Heart left ventricle (tissue), 16 donors: Measurements from ENCODE around the gene USP6. TPM values are rescaled to one million over a fixed set of nuclear protein-coding genes. Genes with fewer than 3 reads are reported as not detected.
"Not testable (repeated sequence)": the region's sequence is repeated elsewhere in the genome, so short reads cannot be mapped to it uniquely, and the experiment has no call there.

Source experiments
- ATAC-seq, 4 donors: fragments of 200-7000 bp; cut with Tn5 transposase; one replicate each; pipeline ENCODE4 v1.9.1; 2020 to 2022; ENCODE audit warnings: moderate library complexity in 4 of 4, mild to moderate bottlenecking in 3 of 4, moderate number of reproducible peaks in 1 of 4
- DNase-seq, 5 donors: peaks; one replicate each; pipeline ENCODE4 v3.0.0-alpha.2; 2020
- H3K27ac ChIP-seq, 12 donors: fragments of 200-600 bp; sonication (generic) in 4 of 12; one replicate each; pipeline versions ENCODE4 v1.5.0 to v1.8.0; 2016 to 2022; ENCODE audit warnings: mild to moderate bottlenecking in 2 of 12
- H3K27me3 ChIP-seq, 9 donors: fragments of 200-600 bp; sonication (generic) in 2 of 9; one replicate each; pipeline versions ENCODE4 v1.5.1 to v1.8.0; 2016 to 2022; ENCODE audit warnings: mild to moderate bottlenecking in 3 of 9
- H3K36me3 ChIP-seq, 9 donors: fragments of 200-600 bp; sonication (generic) in 2 of 9; one replicate each; pipeline versions ENCODE4 v1.5.0 to v1.8.0; 2018 to 2022; ENCODE audit warnings: mild to moderate bottlenecking in 2 of 9
- H3K4me1 ChIP-seq, 12 donors: fragments of 200-600 bp; sonication (generic) in 4 of 12; one replicate each; pipeline versions ENCODE4 v1.5.0 to v1.8.0; 2016 to 2022; ENCODE audit warnings: mild to moderate bottlenecking in 3 of 12
- H3K4me3 ChIP-seq, 12 donors: fragments of 200-600 bp; sonication (generic) in 4 of 12; one replicate each; pipeline versions ENCODE4 v1.5.0 to v1.8.0; 2017 to 2022; ENCODE audit warnings: mild to moderate bottlenecking in 9 of 12, moderate library complexity in 4 of 12
- H3K9me3 ChIP-seq, 12 donors: fragments of 200-600 bp; sonication (generic) in 4 of 12; one replicate each; pipeline versions ENCODE4 v1.5.0 to v1.8.0; 2016 to 2022; ENCODE audit warnings: mild to moderate bottlenecking in 1 of 12
- POLR2A ChIP-seq, 2 donors: fragments of 450-650 bp; IDR thresholded peaks; one replicate each; pipeline ENCODE4 v1.6.1; 2017; ENCODE audit warnings: antibody characterized with exemption in 2 of 2, mild to moderate bottlenecking in 2 of 2, moderate library complexity in 2 of 2
- WGBS, 4 donors: extraction: QIAGEN DNeasy Blood & Tissue Kit in 2 of 4; methylation state at CpG; one replicate each; pipeline versions ENCODE4 v1.1.5 to v1.1.7; 2013 to 2018; 5-methylcytosine and 5-hydroxymethylcytosine counted together
- intact Hi-C, 10 donors: fragments of 100-400 bp; cut with DNase I; formaldehyde crosslinking; loops; one replicate each; pipeline versions ENCODE4 v1.11.1 to v1.14.2; 2022
- polyA plus RNA-seq, 2 donors: library from polyadenylated mRNA; stranded (reverse); fragments of 200-250 nt; gene quantifications; one replicate each; pipeline ENCODE4 v1.2.3, GENCODE V29; 2013
- total RNA-seq, 9 donors: library from RNA; depleted of rRNA in 2 of 9; stranded (reverse); fragments of >200 nt in 2 of 9; fragmentation: NEBNext Ultra II Directional in 3 of 9; extraction: Animal tissue kit (Norgen Biotek cat#: 25700) in 3 of 9; gene quantifications; one replicate each; pipeline versions ENCODE4 v1.1.0 to v1.2.4, GENCODE V29; 2016 to 2023
- TF ChIP-seq, protein P1 (sequence below), 12 donors: fragments of 200-600 bp; sonication (generic) in 4 of 12; IDR thresholded peaks; one replicate each; pipeline versions ENCODE4 v1.5.0 to v1.8.0; 2018 to 2022; ENCODE audit warnings: antibody characterized with exemption in 12 of 12, mild to moderate bottlenecking in 5 of 12
- donor health status: ischemic (EF 13 %, LVEDD 7.1; RV severe dilation, severe dysfunction).
- donor health status: healthy with polysubstance abuse.
- donor health status: DM: no; HTN: yes; CAD: no.
- donor health status: DM: no; HTN: no; CAD: no.
- donor health status: ischemic (EF 25% LVEDD 6.9; RV normal size, moderate dysfunction).
- donor health status: ischemic (EF 25% LVEDD 5.7; RV mildly dilated, moderate dysfunction).
- donor health status: healthy.
- donor health status: DM: yes; HTN: yes; CAD: no.
- donor health status: ischemic (EF 35%, LVEDD 5.7; RV mildly dilated, moderate dysfunction).
- donor health status: nonischemic (EF 11% LVEDD 7.7; RV severe dilation, severe dysfunction).
- donor health status: DM: yes; HTN: yes; CAD: no.
- donor health status: PGD.
- donor health status: ischemic (EF 29% LVEDD 5.4; RV normal size, mild dysfunction).
- donor health status: nonischemic (EF 23%, LVEDD 6.1; RV moderate dilation, normal function).

Gene USP6
- total and polyA plus RNA-seq, 11 donors, result 0.01 to 1.6 (median 0.07) TPM; not detected in 2

DNA sequence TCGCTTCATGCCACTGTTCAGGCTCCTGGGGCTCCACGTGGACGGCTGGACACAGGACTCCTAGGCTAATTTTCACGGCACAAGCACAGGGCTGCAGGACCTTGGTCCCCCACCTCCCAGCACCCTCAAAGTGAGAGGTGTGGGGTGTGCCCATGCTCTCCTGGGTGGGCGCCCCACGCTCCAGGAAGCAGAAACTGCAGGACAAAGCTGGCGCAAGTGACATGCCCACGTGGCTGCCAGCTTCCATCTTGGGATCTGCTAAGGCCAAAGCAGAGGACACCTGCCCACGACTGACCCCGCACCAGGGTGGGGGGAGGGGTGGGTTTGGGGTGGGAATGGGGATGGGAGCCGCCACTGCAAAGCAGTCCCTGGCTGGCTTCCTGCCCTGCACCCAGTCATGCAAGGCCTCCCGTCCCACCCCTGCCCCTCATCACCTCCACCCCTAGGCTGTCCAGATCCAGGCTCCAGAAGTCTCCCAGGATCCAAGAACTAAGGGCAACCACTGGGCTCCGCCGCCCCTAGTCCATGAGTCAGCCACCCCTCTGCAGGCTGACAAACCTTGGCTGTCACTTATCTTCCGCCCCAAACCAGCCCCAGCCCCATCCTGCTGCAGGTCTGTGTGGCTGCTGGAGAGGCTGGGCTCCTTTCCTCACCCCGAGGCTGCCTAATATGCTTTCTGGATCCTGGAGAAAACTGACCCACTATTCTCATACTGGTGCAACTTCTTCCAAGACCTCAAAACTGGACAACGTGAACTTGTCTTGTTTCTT is 11.1 kb downstream of the USP6 start:
- WGBS, 4 donors, result 78 to 88% (median 81%) methylated on average over 11 to 17 of the region's 17 CpGs
- Histone ChIP-seq H3K4me1 (peaks cover 0 to 13% (median 2%) of the 10 kb centered on the region in 12 donors), H3K9me3 (no peaks in the 10 kb centered on the region), H3K36me3 (no peaks in the 10 kb centered on the region), H3K4me3 (no peak overlapping the region), H3K27ac (no peak overlapping the region), H3K27me3 (peaks cover 0 to 23% (median 11%) of the 10 kb centered on the region in 9 donors)
- intact Hi-C loops, result no loop called here
- TF ChIP-seq POLR2A (IDR thresholded peaks at IDR 0.05), result no peak
- TF ChIP-seq, protein P1, sequence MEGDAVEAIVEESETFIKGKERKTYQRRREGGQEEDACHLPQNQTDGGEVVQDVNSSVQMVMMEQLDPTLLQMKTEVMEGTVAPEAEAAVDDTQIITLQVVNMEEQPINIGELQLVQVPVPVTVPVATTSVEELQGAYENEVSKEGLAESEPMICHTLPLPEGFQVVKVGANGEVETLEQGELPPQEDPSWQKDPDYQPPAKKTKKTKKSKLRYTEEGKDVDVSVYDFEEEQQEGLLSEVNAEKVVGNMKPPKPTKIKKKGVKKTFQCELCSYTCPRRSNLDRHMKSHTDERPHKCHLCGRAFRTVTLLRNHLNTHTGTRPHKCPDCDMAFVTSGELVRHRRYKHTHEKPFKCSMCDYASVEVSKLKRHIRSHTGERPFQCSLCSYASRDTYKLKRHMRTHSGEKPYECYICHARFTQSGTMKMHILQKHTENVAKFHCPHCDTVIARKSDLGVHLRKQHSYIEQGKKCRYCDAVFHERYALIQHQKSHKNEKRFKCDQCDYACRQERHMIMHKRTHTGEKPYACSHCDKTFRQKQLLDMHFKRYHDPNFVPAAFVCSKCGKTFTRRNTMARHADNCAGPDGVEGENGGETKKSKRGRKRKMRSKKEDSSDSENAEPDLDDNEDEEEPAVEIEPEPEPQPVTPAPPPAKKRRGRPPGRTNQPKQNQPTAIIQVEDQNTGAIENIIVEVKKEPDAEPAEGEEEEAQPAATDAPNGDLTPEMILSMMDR (IDR thresholded peaks at IDR 0.05), result no peak
- DNase-seq (peak in 1 of 5 donors; percentile 8), ATAC-seq (no peak)

DNA sequence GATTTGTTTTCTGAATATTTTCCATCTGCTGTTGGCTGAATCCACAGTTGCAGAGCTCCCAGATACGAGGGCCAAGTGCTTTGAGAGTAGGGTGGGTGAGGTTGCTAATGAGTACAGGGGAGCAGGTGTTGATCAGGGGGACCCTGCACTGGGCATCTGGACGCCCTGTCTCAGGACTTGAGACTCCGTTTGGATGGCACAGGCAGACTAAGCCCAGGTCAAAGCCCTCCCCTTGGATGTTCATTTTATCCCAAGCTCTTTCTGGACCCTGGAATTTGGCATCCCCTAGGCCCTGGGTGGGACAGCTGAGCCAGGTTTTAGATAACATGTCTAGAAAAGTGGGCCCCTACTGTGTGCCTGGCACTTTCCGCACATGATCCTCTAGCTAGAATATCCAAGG is 12.1 kb downstream of the USP6 start:
- WGBS, 4 donors, result 75 to 78% (median 77%) methylated on average over 4 of the region's 4 CpGs
- Histone ChIP-seq H3K27ac (no peak overlapping the region), H3K4me1 (peaks cover 0 to 6% (median 0%) of the 10 kb centered on the region in 12 donors), H3K27me3 (peaks cover 0 to 14% (median 6%) of the 10 kb centered on the region in 9 donors), H3K9me3 (no peaks in the 10 kb centered on the region), H3K36me3 (no peaks in the 10 kb centered on the region), H3K4me3 (no peak overlapping the region)
- peak in 1 of 5 donors; percentile 9 for DNase-seq
- intact Hi-C loops, result no loop called here
- no peak for ATAC-seq
- no peak for TF ChIP-seq POLR2A (IDR thresholded peaks at IDR 0.05)
- TF ChIP-seq, protein P1 (IDR thresholded peaks at IDR 0.05), result no peak

GRCh38 chr17:5128387-5128786 is 12.6 kb downstream of the USP6 start:
- H3K27ac ChIP-seq, H3K4me3 ChIP-seq, DNase-seq, H3K9me3 ChIP-seq, H3K27me3 ChIP-seq, H3K36me3 ChIP-seq, H3K4me1 ChIP-seq, ATAC-seq, intact Hi-C loops: not testable (repeated sequence)
- whole genome bisulfite sequencing, 4 donors, result 71 to 88% (median 79%) methylated on average over 8 of the region's 8 CpGs

DNA sequence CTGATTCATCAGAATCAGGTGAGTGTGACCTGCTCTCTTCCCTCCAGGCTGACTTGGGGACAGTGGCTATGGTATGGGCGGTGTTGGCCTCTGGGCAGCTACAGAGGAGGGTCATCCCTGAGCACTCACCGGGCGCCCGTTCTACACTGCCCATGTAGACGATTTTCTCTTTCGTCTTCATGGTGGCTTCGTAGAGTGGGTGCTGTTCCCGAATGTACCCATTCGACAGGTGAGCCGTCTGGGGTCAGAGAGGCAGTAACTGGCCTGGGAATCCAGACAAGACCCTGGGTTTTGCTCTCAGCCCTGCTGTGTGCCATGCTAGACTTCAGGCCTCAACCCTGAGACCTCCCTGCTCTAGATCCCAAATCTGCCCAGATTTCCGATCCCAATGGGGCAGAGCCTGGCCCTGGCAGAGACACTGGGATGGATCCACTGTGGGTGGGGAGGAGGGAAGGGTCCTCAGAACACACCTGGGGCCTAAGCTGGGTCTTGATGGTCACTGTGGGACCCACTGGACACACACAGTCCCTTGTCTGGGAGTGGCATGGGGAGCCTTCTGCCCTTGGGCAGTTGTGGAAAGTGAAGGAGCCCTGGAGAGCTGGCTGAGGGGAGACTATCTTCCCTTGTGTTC is 13.2 kb downstream of the USP6 start:
- Histone ChIP-seq H3K27me3 (peaks cover 0 to 3% (median 0%) of the 10 kb centered on the region in 9 donors), H3K27ac (no peak overlapping the region), H3K4me3 (no peak overlapping the region), H3K4me1 (no peaks in the 10 kb centered on the region), H3K36me3 (no peaks in the 10 kb centered on the region), H3K9me3 (no peaks in the 10 kb centered on the region)
- intact Hi-C loops, result no loop called here
- no peak for ATAC-seq
- DNase-seq, result peak in 1 of 5 donors; percentile 6
- WGBS, 4 donors, result 88 to 98% (median 90%) methylated on average over 8 to 11 of the region's 11 CpGs
- no peak for TF ChIP-seq POLR2A (IDR thresholded peaks at IDR 0.05)
- TF ChIP-seq, protein P1 (IDR thresholded peaks at IDR 0.05), result no peak

GRCh38 chr17:5129770-5130169 is 13.9 kb downstream of the USP6 start:
- H3K36me3 ChIP-seq, H3K9me3 ChIP-seq, ATAC-seq, intact Hi-C loops, H3K27ac ChIP-seq, H3K27me3 ChIP-seq, H3K4me3 ChIP-seq, H3K4me1 ChIP-seq, DNase-seq: not testable (repeated sequence)
- WGBS, 4 donors, result 87 to 95% (median 93%) methylated on average over 4 to 8 of the region's 8 CpGs

DNA sequence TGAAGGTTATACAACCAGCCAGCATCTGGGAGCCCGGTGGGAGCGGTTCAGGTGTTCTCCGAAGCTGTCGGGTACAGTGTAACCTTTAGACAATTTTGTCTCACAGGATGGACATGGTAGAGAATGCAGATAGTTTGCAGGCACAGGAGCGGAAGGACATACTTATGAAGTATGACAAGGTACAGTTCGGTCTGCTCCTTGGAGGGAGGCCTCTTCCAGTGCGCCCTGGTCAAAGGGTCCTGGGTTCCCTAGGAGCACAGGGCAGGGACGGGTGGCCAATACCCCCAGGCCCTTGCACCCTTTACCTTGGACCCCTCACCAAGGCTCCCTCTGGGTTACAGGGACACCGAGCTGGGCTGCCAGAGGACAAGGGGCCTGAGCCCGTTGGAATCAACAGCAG is 14.4 kb downstream of the USP6 start:
- H3K4me1 ChIP-seq, H3K27me3 ChIP-seq, H3K4me3 ChIP-seq, intact Hi-C loops, H3K9me3 ChIP-seq, DNase-seq, ATAC-seq, H3K36me3 ChIP-seq, H3K27ac ChIP-seq: not testable (repeated sequence)
- WGBS, 4 donors, result 90 to 95% (median 92%) methylated on average over 8 to 10 of the region's 10 CpGs

GRCh38 chr17:5130687-5131086 is 14.9 kb downstream of the USP6 start:
- ATAC-seq, H3K27me3 ChIP-seq, H3K36me3 ChIP-seq, H3K9me3 ChIP-seq, intact Hi-C loops, DNase-seq, H3K27ac ChIP-seq, H3K4me1 ChIP-seq, H3K4me3 ChIP-seq: not testable (repeated sequence)
- 77 to 85% (median 78%) methylated on average over 3 to 5 of the region's 5 CpGs for WGBS, 4 donors
